WERI-Rb-1 (cell line): ENCODE results near the gene UNC5B.

Source experiments
- DNase-seq: peaks from one replicate; pipeline ENCODE4 v3.0.0-alpha.2; 2020
- H3K27ac ChIP-seq: fragments of 250-450 bp; sonication (Bioruptor Pico); 2 replicates; pipeline ENCODE4 v1.5.1; 2020; ENCODE audit warnings: mild to moderate bottlenecking, moderate library complexity
- H3K27me3 ChIP-seq: fragments of 250-450 bp; sonication (Bioruptor Pico); 2 replicates; pipeline ENCODE4 v1.5.1; 2021; ENCODE audit warnings: mild to moderate bottlenecking, low read depth, moderate library complexity; ENCODE audit not compliant: insufficient read depth, severe bottlenecking
- H3K36me3 ChIP-seq: fragments of 250-450 bp; sonication (Bioruptor Pico); 2 replicates; pipeline ENCODE4 v1.5.1; 2020; ENCODE audit warnings: mild to moderate bottlenecking, moderate library complexity
- H3K4me3 ChIP-seq: 2 replicates; pipeline ENCODE4 v1.5.1; 2011; ENCODE audit warnings: low read depth, mild to moderate bottlenecking, control low read depth, low read length
- H3K9me3 ChIP-seq: fragments of 250-450 bp; sonication (Bioruptor Pico); 2 replicates; pipeline ENCODE4 v1.5.1; 2021; ENCODE audit warnings: mild to moderate bottlenecking, moderate library complexity; ENCODE audit not compliant: severe bottlenecking
- TF ChIP-seq, protein P1 (sequence below): IDR thresholded peaks from 2 replicates; pipeline ENCODE4 v1.5.1; 2011; ENCODE audit warnings: low read depth, mild to moderate bottlenecking, control low read depth, inconsistent platforms, low read length

The UNC5B gene

DNA sequence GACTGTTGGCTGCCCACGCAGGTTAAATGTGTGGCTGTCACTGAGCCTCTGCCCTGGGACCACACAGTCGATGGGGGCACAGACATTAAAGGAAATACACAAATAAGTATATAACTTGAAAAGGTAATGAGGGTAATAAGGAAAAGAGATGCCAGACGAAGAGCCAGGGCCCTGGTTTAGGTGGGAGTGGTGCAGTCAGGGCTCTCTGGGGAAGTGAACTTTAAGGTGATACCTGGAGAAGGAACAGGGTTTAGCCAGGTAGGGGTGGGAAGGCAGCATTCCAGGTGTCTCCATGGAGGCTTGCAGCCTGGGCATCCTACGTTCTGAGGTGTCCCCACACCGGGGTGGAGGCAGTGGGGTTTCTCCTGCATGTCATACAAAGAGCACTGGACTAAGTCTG, 50.4 kb downstream of the UNC5B start:
- no peak for DNase-seq
- H3K36me3 ChIP-seq = no peaks in the 10 kb centered on the region
- H3K27me3 ChIP-seq = no peaks in the 10 kb centered on the region
- H3K27ac ChIP-seq = no peak overlapping the region
- TF ChIP-seq, protein P1, sequence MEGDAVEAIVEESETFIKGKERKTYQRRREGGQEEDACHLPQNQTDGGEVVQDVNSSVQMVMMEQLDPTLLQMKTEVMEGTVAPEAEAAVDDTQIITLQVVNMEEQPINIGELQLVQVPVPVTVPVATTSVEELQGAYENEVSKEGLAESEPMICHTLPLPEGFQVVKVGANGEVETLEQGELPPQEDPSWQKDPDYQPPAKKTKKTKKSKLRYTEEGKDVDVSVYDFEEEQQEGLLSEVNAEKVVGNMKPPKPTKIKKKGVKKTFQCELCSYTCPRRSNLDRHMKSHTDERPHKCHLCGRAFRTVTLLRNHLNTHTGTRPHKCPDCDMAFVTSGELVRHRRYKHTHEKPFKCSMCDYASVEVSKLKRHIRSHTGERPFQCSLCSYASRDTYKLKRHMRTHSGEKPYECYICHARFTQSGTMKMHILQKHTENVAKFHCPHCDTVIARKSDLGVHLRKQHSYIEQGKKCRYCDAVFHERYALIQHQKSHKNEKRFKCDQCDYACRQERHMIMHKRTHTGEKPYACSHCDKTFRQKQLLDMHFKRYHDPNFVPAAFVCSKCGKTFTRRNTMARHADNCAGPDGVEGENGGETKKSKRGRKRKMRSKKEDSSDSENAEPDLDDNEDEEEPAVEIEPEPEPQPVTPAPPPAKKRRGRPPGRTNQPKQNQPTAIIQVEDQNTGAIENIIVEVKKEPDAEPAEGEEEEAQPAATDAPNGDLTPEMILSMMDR = no peak
- no peak overlapping the region for H3K4me3 ChIP-seq
- no peaks in the 10 kb centered on the region for H3K9me3 ChIP-seq

GRCh38 chr10:71263376-71263775, 51.0 kb downstream of the UNC5B start:
- no peak for DNase-seq
- no peak overlapping the region for H3K27ac ChIP-seq

GRCh38 chr10:71264345-71265200, 52.2 kb downstream of the UNC5B start:
- TF ChIP-seq, protein P1 = no peak
- Histone ChIP-seq H3K4me3 (no peak overlapping the region), H3K27ac (no peak overlapping the region), H3K9me3 (no peaks in the 10 kb centered on the region), H3K36me3 (no peaks in the 10 kb centered on the region), H3K27me3 (no peaks in the 10 kb centered on the region)
- DNase-seq = no peak

More at GRCh38 chr10:71263376-71263775, 51.0 kb downstream of the UNC5B start:
- TF ChIP-seq, protein P1 = no peak
- H3K27me3 ChIP-seq = no peaks in the 10 kb centered on the region
- H3K36me3 ChIP-seq = no peaks in the 10 kb centered on the region
- no peak overlapping the region for H3K4me3 ChIP-seq
- H3K9me3 ChIP-seq = no peaks in the 10 kb centered on the region

GRCh38 chr10:71265201-71265575, 52.8 kb downstream of the UNC5B start:
- Histone ChIP-seq H3K27ac (no peak overlapping the region), H3K4me3 (no peak overlapping the region), H3K9me3 (no peaks in the 10 kb centered on the region), H3K36me3 (no peaks in the 10 kb centered on the region), H3K27me3 (no peaks in the 10 kb centered on the region)
- no peak for DNase-seq
- TF ChIP-seq, protein P1 = no peak

DNA sequence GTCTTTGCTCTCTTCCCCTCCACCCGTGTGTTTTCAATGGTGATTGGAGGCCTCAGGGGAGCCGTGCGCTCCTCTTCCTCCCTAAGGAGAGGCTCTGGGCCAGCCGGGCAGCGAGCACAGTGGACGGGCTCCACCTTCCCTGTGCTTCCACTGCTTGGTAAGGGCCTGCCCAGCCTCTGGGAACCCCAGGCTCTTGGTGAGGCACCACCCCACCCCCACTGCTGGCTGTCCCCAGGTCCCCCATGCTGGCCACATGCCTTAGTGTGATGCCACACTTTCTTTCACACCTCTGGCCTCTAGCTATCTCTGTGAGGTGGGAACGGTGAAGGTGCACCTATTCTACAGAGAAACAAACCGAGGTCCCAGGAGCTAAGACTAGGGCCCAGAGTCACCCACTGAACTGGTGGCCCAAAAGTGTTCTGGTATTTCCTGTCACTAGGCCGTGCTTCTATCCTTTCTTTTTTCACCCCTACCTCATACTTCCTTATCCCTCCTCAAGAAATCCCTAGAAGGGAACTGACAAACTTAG, 53.3 kb downstream of the UNC5B start:
- Histone ChIP-seq H3K27me3 (no peaks in the 10 kb centered on the region), H3K36me3 (no peaks in the 10 kb centered on the region), H3K27ac (no peak overlapping the region), H3K4me3 (no peak overlapping the region), H3K9me3 (no peaks in the 10 kb centered on the region)
- no peak for DNase-seq
- TF ChIP-seq, protein P1 = no peak
